HG02973 (cell line): ENCODE results near the gene ABLIM2.

Experiments
- ATAC-seq: cut with Tn5 transposase; IDR thresholded peaks from one replicate; pipeline ENCODE4 v1.9.1; 2021; ENCODE audit warnings: moderate library complexity; ENCODE audit not compliant: unreplicated experiment

The ABLIM2 gene

GRCh38 chr4:8106451-8107025 lies 52.1 kb downstream of the ABLIM2 start:
- no peak for ATAC-seq

DNA sequence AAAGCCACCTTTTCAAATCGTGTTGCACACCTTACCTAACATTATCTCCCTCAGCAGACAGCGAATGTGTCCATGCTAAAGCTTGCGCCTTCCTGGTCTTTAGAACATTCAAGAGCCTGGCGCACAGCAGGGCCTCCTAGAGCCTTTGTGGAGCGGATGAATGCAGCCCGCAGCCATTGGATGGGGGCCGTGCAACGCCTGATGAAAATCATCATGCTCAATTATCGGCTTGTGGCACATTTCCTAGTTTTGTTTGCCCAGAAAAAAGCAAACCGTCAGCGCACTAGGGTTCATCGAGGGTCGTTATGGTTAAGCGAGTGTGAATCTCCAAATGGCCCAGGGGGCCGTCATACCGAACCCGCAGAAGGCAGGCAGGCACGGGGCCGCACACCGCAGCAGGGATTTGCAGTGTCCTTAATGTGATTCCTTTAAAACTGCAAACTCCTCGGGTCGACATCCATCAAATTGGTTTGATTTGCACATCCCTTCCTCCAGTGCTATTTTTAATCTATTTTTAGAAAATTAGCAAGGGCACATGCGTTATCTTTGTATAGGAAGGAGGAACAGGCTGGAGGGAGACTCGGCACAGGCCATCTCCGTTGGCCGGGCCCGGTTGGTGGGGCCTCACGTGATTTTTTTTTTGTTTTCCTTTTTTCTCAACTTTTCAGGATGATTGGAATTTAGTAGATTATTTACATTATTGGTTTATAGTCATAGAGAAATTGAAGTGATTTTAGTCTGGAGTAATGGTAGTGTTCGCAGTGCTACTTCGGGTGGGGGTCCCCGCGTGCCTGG lies 53.1 kb downstream of the ABLIM2 start:
- no peak for ATAC-seq

DNA sequence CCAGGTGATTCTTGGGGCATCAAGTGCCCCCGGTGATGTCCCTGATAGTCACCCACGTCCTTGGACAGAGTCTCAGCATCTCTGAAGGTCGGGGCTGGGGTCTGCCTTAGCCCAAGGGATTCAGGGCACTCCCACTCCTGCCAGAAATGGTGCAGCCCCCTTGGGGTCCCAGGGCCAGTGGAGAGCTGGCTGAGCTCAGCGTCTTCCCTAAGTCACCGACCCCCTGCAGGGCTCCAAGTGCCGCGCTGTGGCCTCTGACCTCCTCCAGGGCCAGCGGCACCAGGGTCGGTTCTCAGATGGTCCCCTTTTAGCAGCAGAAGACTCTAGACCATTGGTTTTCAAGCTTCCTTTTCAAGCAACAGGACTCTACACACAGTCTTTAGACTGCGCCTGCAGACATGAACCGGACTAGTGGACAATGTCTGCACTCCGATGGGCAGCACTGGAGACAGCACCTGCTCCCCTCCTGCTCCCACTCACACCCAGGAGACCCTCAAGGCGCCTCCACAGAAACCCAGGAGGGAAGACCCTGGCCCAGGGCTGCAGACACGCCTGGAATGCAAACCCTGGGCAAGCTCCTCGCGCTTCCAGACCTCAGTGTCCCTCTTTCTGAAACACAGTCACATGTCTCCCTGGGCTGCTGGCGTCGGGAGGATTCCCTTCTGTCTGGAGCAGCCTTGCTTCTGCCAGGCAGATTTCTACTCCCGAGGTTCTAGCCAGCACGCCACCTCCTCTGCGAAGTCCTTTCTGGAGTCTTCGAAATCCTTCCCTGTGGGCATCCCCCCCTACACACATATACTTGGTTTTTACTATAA lies 53.9 kb downstream of the ABLIM2 start:
- no peak for ATAC-seq

- no peak for ATAC-seq
Observed at GRCh38 chr4:8103421-8104390, 54.9 kb downstream of the ABLIM2 start.

DNA sequence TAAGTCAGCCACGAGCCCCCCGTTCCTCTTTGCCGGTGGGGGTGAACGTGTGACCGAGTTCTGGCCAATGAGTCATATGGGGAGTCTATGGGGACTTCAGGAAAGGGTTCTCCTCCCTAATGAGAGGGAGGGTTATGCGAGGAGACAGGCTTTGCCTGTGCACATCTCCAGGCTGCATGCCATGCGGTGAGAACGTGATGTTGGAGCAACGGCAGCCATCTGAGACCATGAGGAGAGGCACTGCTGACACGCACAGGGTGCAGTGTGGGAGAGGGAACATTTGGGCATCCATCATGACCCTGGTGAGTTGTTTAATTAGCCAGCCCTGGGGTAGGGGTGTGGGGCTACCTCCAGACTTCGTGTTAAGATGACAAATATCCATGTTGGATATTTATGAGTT lies 55.8 kb downstream of the ABLIM2 start:
- no peak for ATAC-seq

DNA sequence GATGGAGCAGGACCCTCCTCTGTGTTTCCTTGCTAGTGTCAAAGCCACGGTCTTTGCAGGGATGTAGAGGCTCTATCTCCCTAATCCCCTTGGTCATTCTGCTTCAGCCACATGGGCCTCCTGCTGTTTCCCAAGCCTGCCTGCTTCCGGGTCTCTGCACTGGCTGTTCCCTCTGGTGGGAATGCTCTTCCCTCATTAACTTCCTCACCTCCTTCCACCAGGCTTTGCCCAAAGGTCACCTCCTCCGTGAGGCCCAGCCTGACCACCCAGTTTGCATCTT lies 56.6 kb downstream of the ABLIM2 start:
- ATAC-seq = no peak

GRCh38 chr4:8101213-8102075 lies 57.2 kb downstream of the ABLIM2 start:
- no peak for ATAC-seq

GRCh38 chr4:8099981-8100464 lies 58.6 kb downstream of the ABLIM2 start:
- no peak for ATAC-seq

DNA sequence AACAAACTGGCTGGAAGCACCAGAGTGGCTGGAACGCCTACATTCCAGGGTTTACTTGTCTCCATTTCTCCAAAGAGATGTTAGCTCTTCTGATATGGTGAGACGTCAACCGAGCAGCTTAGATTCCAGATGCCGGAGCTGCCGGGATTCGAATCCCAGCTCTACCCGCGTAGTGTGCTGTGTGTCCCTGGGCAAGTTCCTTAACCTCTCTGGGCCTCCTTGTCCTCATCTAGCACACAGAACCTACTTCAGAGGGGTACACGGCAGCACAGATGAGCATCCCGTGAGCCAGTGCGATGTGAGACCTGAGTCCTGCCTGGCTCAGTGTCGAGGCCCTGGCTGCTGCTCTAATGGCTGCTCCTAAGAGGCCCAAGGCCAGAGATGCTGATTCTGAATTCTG lies 60.1 kb downstream of the ABLIM2 start:
- ATAC-seq = no peak

DNA sequence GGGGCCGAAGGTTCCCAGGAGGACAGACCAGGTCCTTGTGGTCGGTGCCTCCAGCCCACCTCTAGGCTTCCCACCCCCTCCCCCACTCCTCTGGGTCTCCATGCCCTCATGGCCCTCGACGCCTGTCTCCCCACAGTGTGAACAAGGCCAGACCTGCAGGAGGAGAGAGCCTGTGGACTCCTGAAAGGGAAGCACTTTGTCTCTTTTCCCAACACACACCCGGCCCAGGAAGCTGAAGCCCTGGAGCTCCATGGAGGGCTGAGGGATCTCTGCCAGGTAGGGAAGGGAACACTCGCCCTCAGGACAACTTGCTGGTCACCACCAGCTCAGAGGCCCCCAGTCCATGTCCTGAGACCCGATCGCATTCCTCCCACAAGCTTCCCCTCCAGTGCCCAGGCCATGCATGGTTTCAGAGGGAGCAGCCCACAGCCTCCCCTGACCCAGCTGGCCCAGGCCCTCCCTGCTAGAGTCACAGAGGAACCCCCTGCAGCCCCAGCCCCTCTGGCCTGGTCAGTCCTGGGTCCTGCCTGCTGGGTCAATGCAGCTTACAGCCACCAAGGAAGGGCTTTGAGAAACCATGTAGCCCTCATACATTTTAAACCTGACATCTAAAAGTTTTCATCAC lies 60.8 kb downstream of the ABLIM2 start:
- no peak for ATAC-seq

DNA sequence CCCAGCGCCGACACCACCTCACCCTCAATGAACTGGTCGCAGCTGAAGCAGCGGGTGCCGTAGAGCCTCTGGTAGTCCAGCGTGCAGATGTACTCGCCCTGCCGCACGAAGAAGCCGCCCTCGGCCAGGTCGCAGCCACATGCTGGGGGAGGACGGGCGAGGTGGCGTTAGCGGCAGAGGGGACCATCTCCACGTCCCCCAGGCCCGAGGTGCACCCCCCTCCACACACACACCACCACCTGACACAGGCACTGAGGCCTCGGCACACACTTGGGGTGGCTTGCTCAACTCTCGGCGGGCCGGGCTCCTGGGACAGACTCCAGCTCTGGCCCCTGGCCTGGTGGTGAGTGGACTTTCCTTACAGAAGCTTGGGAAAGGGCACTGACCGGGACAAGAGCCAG lies 61.5 kb downstream of the ABLIM2 start:
- no peak for ATAC-seq

DNA sequence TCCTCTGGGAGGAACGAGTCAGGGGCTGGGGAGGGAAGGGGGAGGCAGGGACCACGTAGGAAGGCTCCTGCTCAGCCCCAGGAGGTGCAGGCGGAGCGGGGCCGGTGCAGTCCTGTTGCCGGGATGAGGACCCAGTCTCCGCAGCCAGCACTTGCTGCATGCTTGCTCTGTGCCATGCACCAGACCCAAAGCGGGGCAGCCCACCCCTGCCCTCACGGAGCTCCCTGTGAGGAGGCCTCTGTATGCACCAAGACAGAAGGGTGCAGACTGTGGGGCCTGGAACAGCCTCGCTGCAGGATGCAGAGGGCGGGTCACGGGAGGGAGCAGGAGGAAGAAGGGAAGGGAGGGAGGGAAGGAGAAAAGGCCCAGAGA lies 61.9 kb downstream of the ABLIM2 start:
- no peak for ATAC-seq

DNA sequence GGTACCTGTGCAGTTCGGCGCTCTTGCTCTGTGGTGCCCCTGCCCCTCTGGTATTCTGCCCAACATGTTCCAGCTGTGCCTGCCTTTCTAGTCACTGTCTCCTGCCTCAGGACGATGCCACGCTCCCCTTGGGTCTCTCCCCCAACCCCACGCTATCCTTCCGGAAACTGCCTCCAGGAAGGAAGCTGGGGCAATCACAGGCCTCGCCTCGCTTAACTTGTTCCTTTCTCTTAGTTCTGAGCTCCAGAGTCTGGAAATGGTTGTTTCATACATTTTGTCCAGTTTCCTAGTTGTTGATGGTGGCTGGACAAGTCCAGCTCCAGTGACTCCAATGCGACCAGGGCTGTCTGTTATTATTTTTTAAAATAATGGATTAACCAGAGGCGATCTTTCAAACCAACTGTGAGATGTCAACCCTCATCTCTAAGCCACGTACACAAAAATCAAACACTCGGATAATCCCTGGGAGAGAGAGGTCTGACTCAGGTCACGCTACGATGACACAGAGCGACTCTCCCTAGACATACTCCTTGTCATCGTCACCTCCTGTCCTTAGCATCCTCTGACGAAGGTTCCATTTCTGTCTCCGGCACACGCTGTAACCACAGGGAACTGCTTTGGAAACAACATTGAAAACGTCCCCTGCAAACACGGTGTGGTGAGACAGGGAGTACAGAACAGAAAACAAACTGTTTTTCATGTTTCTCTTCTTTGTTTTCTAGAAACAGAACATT lies 62.5 kb downstream of the ABLIM2 start:
- ATAC-seq = no peak

DNA sequence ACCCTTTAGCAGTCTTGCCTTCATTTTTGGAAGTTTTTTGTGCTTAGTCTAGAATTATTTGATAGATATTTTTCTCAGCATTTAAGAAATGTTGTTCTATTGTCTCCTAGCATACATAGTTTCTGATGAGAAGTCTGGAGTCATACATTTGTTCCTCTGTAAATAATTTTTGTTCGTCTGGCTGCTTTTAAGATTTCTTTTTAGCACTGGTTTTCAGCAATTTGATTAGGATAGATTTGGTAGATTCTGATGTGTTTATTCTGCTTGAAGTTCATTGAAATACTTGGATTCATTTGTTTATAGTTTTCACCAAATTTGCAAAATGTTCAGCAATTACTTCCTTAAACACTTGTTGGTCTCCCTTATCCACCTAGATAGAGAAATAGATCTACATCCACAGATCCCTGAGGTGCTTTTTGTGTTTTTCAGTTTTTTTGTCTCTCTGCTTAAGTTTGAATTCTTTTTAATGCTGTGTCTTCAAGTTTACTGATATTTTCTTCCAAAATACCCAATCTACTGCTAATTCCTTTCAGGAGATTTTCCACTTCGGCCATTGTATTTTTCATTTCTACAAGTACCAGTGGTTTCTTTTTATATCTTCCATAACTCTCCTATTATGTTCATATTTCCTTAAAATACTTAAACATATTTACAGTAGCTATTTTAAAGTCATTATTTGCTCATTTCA lies 64.9 kb downstream of the ABLIM2 start:
- no peak for ATAC-seq

DNA sequence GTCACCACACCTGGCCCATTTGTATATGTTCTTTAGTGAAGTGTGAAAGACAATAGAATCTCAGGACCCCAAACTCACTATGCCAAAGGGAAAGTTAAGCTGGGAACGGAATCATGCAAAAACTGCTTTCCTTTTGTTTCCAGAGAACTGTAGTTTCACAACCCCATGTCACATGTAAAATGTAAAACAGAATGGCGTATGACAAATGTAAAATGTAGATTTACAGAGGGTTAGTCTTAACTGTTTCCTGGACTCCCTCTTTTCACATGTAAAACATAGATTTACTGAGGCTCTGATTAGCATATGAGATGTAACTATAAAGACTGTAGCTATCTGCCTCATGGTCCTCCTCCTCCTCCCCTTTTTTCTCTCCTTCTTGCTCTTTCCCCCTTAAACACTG lies 66.3 kb downstream of the ABLIM2 start:
- no peak for ATAC-seq

GRCh38 chr4:8090744-8091301 lies 67.8 kb downstream of the ABLIM2 start:
- ATAC-seq = no peak

- ATAC-seq = no peak
Observed at GRCh38 chr4:8090312-8090711, 68.3 kb downstream of the ABLIM2 start.

GRCh38 chr4:8089862-8090261 lies 68.8 kb downstream of the ABLIM2 start:
- no peak for ATAC-seq
